Sigmoid colon (tissue), 4 donors: Measurements from ENCODE around the gene MAP1B.

Source experiments
- EP300 ChIP-seq, 4 donors: sonication (generic); formaldehyde crosslinking; IDR thresholded peaks; one replicate each; pipeline ENCODE4 v1.6.1; 2017; ENCODE audit warnings: antibody characterized with exemption in 4 of 4
- POLR2A ChIP-seq, 2 donors: fragments of 450-650 bp; IDR thresholded peaks; one replicate each; pipeline ENCODE4 v1.6.1; 2016; ENCODE audit warnings: antibody characterized with exemption in 2 of 2, mild to moderate bottlenecking in 2 of 2, moderate library complexity in 2 of 2
- TF ChIP-seq, protein P1 (sequence below), 4 experiments: fragments of 450-650 bp in 3 of 4; fragments of 200-600 bp in 1 of 4; IDR thresholded peaks; one replicate each; pipeline ENCODE4 v1.5.1; 2016 to 2019; ENCODE audit warnings: antibody characterized with exemption in 4 of 4, mild to moderate bottlenecking in 3 of 4, moderate library complexity in 2 of 4

DNA sequence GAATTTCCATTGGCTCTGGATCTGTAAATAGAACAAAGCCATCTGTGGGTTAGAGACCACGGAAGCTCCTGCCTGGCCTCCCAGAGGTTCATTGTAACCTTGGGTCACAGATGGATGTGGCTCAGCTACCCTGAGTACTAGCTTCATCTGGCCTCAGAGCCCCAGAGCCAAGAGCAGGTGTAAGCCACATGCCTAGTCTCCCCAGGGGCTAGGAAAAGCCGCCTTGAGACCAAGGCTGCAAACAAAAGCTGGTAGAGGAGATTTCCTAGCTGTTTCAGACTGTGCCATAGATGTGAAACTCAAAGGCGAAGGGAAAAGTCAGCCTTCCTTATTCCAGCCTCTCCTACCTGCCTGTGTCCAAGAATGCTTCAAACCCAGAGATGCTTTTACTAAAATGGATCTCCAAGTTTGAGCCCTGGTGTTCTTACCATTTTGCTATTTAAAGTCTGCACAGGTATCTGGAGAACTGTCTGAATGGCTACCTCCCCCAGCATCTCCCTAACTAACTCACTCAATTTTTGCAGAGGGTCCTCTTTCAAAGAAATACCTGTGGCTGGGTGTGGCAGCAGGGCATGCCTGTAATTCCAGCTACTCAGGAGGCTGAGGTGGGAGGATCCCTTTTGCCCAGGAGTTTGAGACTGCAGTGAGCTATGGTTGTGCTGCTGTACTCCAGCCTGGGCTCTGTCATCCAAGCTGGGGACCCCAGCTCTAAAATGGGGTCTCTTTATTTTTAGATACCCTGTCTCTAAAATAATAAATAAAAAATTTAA is 42.3 kb upstream of the MAP1B start:
- TF ChIP-seq, protein P1, sequence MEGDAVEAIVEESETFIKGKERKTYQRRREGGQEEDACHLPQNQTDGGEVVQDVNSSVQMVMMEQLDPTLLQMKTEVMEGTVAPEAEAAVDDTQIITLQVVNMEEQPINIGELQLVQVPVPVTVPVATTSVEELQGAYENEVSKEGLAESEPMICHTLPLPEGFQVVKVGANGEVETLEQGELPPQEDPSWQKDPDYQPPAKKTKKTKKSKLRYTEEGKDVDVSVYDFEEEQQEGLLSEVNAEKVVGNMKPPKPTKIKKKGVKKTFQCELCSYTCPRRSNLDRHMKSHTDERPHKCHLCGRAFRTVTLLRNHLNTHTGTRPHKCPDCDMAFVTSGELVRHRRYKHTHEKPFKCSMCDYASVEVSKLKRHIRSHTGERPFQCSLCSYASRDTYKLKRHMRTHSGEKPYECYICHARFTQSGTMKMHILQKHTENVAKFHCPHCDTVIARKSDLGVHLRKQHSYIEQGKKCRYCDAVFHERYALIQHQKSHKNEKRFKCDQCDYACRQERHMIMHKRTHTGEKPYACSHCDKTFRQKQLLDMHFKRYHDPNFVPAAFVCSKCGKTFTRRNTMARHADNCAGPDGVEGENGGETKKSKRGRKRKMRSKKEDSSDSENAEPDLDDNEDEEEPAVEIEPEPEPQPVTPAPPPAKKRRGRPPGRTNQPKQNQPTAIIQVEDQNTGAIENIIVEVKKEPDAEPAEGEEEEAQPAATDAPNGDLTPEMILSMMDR (IDR thresholded peaks at IDR 0.05): no peak
- TF ChIP-seq POLR2A (IDR thresholded peaks at IDR 0.05) (no peak), EP300 (IDR thresholded peaks at IDR 0.05) (no peak)
